Neutrophil (primary cell): ENCODE measurements around the gene SYT2.
A peak's percentile ranks its signal among the peaks of the same experiment; 100 is the strongest.

ENCODE experiments used
- H3K27ac ChIP-seq: fragments of 200-600 bp; sonication (generic); 2 replicates; pipeline ENCODE4 v1.5.1; 2016; ENCODE audit warnings: mild to moderate bottlenecking, moderate library complexity
- H3K27me3 ChIP-seq: fragments of 200-600 bp; sonication (generic); 2 replicates; pipeline ENCODE4 v1.6.0; 2016; ENCODE audit warnings: mild to moderate bottlenecking
- H3K36me3 ChIP-seq: fragments of 200-600 bp; sonication (generic); 2 replicates; pipeline ENCODE4 v1.5.1; 2017
- H3K4me1 ChIP-seq, 2 experiments: fragments of 200-600 bp in 1 of 2; sonication (generic) in 1 of 2; 1 replicate in 1 of 2; 2 replicates in 1 of 2; pipeline versions ENCODE4 v1.5.1 to v1.6.1; 2013 to 2016; ENCODE audit warnings: low read depth in 1 of 2, low read length in 1 of 2, mild to moderate bottlenecking in 1 of 2, moderate library complexity in 1 of 2; ENCODE audit not compliant: control insufficient read depth in 1 of 2, insufficient read depth in 1 of 2
- H3K4me3 ChIP-seq, 2 experiments: fragments of 200-600 bp in 1 of 2; sonication (generic) in 1 of 2; 1 replicate in 1 of 2; 2 replicates in 1 of 2; pipeline ENCODE4 v1.5.1; 2013 to 2016; ENCODE audit warnings: low read depth in 1 of 2, low read length in 1 of 2, mild to moderate bottlenecking in 1 of 2, moderate library complexity in 1 of 2
- H3K9me3 ChIP-seq: fragments of 200-600 bp; sonication (generic); 2 replicates; pipeline ENCODE4 v1.5.1; 2016
- CTCF ChIP-seq: fragments of 200-600 bp; sonication (generic); IDR thresholded peaks from 2 replicates; pipeline ENCODE4 v1.5.1; 2016; ENCODE audit warnings: antibody characterized with exemption

The SYT2 gene

GRCh38 chr1:202645097-202645476 lies 65.2 kb downstream of the SYT2 start:
- Histone ChIP-seq H3K4me1 (peaks cover 0 to 10% of the 10 kb centered on the region in 2 experiments), H3K9me3 (no peaks in the 10 kb centered on the region), H3K36me3 (no peaks in the 10 kb centered on the region), H3K27me3 (peaks cover 100% of the 10 kb centered on the region), H3K27ac (no peak overlapping the region), H3K4me3 (no peak overlapping the region)
- no peak for TF ChIP-seq CTCF

GRCh38 chr1:202644219-202645096 lies 65.8 kb downstream of the SYT2 start:
- Histone ChIP-seq H3K9me3 (no peaks in the 10 kb centered on the region), H3K36me3 (no peaks in the 10 kb centered on the region), H3K27me3 (peaks cover 100% of the 10 kb centered on the region), H3K4me3 (no peak overlapping the region), H3K4me1 (peaks cover 0 to 10% of the 10 kb centered on the region in 2 experiments), H3K27ac (no peak overlapping the region)
- TF ChIP-seq CTCF = no peak

GRCh38 chr1:202643397-202644218 lies 66.6 kb downstream of the SYT2 start:
- H3K9me3 ChIP-seq = no peaks in the 10 kb centered on the region
- H3K36me3 ChIP-seq = no peaks in the 10 kb centered on the region
- no peak for TF ChIP-seq CTCF
- H3K27ac ChIP-seq = no peak overlapping the region
- peaks cover 100% of the 10 kb centered on the region for H3K27me3 ChIP-seq
- peaks cover 0 to 10% of the 10 kb centered on the region in 2 experiments for H3K4me1 ChIP-seq
- H3K4me3 ChIP-seq = peak overlapping the region in 1 of 2 experiments; percentile 10

- peak overlapping the region in 1 of 2 experiments; percentile 10 for H3K4me3 ChIP-seq
- H3K27me3 ChIP-seq = peaks cover 100% of the 10 kb centered on the region
- H3K4me1 ChIP-seq = peaks cover 0 to 10% of the 10 kb centered on the region in 2 experiments
- no peak overlapping the region for H3K27ac ChIP-seq
- H3K36me3 ChIP-seq = no peaks in the 10 kb centered on the region
- TF ChIP-seq CTCF = no peak
- H3K9me3 ChIP-seq = no peaks in the 10 kb centered on the region
These were observed 67.5 kb downstream of the SYT2 start for GRCh38 chr1:202642619-202643291.

- Histone ChIP-seq H3K36me3 (no peaks in the 10 kb centered on the region), H3K27ac (no peak overlapping the region), H3K9me3 (no peaks in the 10 kb centered on the region), H3K27me3 (peaks cover 100% of the 10 kb centered on the region), H3K4me1 (peaks cover 0 to 10% of the 10 kb centered on the region in 2 experiments), H3K4me3 (no peak overlapping the region)
- TF ChIP-seq CTCF = no peak
These were observed 68.0 kb downstream of the SYT2 start for GRCh38 chr1:202642212-202642611.
